NCI-H146 treated with DMSO at 0.1 percent for 48 hours (cell line): ENCODE data around the gene FAM83B.
"Not testable (repeated sequence)": the region's sequence is repeated elsewhere in the genome, so short reads cannot be mapped to it uniquely, and the experiment has no call there.

Experiments
- DNase-seq: peaks from one replicate; lab custom pipeline; 2025; ENCODE audit not compliant: unreplicated experiment; lab: John Stamatoyannopoulos, UW

FAM83B gene

GRCh38 chr6:54846243-54846856 lies at the start of gene FAM83B:
TSS of gene FAM83B (plus strand) at chr6:54846771. CDS start at chr6:54870247, 23,476 bp downstream.
- DNase-seq: no peak

- not testable (repeated sequence) for DNase-seq
These were observed 49.7 kb upstream of the FAM83B start for GRCh38 chr6:54796918-54797317.

GRCh38 chr6:54800050-54800600 lies 46.4 kb upstream of the FAM83B start:
- DNase-seq: no peak

GRCh38 chr6:54801244-54801643 lies 45.3 kb upstream of the FAM83B start:
- no peak for DNase-seq

- no peak for DNase-seq
These were observed 44.9 kb upstream of the FAM83B start for GRCh38 chr6:54801669-54802068.

- no peak for DNase-seq
These were observed 43.6 kb upstream of the FAM83B start for GRCh38 chr6:54802775-54803634.

- no peak for DNase-seq
These were observed 41.5 kb upstream of the FAM83B start for GRCh38 chr6:54805077-54805476.

GRCh38 chr6:54810147-54810546 lies 36.4 kb upstream of the FAM83B start:
- no peak for DNase-seq

GRCh38 chr6:54813892-54814291 lies 32.7 kb upstream of the FAM83B start:
- no peak for DNase-seq

- DNase-seq: no peak
These were observed 29.3 kb upstream of the FAM83B start for GRCh38 chr6:54817236-54817635.

GRCh38 chr6:54817834-54818233 lies 28.7 kb upstream of the FAM83B start:
- DNase-seq: no peak

GRCh38 chr6:54824225-54824624 lies 22.3 kb upstream of the FAM83B start:
- not testable (repeated sequence) for DNase-seq

- DNase-seq: no peak
These were observed 19.6 kb upstream of the FAM83B start for GRCh38 chr6:54827010-54827409.

GRCh38 chr6:54830216-54830615 lies 16.4 kb upstream of the FAM83B start:
- no peak for DNase-seq

- DNase-seq: no peak
These were observed 11.4 kb upstream of the FAM83B start for GRCh38 chr6:54835176-54835575.

- no peak for DNase-seq
These were observed 495 bp downstream of the FAM83B start for GRCh38 chr6:54846857-54847674.

GRCh38 chr6:54847799-54848597 lies 1.4 kb downstream of the FAM83B start:
- no peak for DNase-seq

- DNase-seq: no peak
These were observed 3.5 kb downstream of the FAM83B start for GRCh38 chr6:54850114-54850513.

GRCh38 chr6:54856129-54856528 lies 9.6 kb downstream of the FAM83B start:
- DNase-seq: no peak

GRCh38 chr6:54860132-54860531 lies 13.6 kb downstream of the FAM83B start:
- DNase-seq: no peak
